CD4-positive, alpha-beta T cell treated with Interleukin-6 at 100 ng/mL for 8 hours (primary cell): ENCODE results near the gene CTSA.

ENCODE experiments used
- DNase-seq: peaks from one replicate; pipeline ENCODE4 v3.0.0-alpha.2; 2020; ENCODE audit warnings: mixed read lengths, low spot score

CTSA gene

GRCh38 chr20:45890985-45891983 is at the start of gene CTSA, which contains the start of gene NEURL2:
CTSA (plus strand) TSS chr20:45891335; CDS start chr20:45891569, 234 bp downstream.
NEURL2 (minus strand) TSS chr20:45891208; CDS start chr20:45890991, 217 bp downstream.
- peak; percentile 81 for DNase-seq

- no peak for DNase-seq
These were observed 49.6 kb upstream of the CTSA start for GRCh38 chr20:45841407-45842129.

DNA sequence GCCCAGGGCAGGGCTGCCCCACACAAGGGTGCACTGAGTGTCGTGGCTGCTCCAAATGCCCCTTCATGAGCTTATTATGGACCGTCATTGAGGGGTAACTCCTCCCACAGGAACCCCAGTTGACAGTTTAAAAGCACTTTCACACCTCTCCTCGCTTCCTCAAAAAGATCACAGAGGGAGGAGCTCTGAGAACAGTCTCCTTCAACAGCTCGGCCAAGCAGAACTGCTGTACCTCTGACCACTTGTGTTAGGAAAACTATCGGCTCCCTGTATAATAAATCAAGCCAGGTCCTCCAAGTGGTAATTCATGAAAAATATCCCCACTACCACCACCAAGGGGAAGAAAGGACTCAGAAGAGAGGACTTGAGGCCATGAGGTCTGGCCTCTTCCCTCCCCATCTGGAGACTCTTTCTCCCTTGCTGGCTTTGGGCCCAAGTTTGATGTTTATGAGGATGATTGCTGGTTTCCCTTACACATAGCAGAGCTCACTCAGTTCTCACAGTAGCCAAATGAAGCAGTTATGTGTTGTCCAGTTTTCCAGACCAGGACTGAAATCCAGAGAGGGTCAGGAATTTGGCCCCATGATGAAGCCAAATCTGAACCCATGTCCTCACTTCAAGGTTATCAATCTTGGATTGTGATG is 48.8 kb upstream of the CTSA start:
- DNase-seq: no peak

- no peak for DNase-seq
These were observed 47.6 kb upstream of the CTSA start for GRCh38 chr20:45843506-45843905.

GRCh38 chr20:45845452-45845851 is 45.7 kb upstream of the CTSA start:
- DNase-seq: no peak

- no peak for DNase-seq
These were observed 42.7 kb upstream of the CTSA start for GRCh38 chr20:45848421-45848820.

DNA sequence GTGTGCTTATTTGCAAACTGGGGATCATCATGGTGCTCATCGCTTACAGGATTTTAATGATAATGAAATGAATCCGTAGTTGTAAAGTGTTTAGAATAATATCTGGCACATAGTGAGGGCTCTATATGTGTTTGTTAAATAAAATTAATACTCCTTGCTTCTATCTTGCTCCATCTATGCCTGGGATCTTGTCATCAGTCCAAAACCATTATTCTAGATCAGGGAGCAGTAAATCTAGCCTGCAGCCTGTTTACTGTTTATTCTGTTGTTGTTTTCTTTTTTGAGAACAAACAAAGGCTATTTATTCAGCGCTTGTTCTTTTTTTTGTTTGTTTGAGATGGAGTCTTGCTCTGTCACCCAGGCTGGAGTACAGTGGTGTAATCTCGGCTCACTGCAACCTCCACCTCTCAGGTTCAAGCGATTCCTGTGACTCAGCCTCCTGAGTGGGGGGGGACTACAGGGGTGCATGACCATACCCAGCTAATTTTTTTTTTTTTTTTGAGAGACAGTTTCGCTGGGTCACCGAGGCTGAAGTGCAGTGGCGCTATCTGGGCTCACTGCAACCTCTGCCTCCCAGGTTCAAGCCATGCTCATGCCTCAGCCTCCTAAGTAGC is 42.1 kb upstream of the CTSA start:
- no peak for DNase-seq

GRCh38 chr20:45850238-45850637 is 40.9 kb upstream of the CTSA start:
- no peak for DNase-seq

- no peak for DNase-seq
These were observed 40.2 kb upstream of the CTSA start for GRCh38 chr20:45850926-45851325.

GRCh38 chr20:45851501-45851900 is 39.6 kb upstream of the CTSA start:
- no peak for DNase-seq

GRCh38 chr20:45852326-45852725 is 38.8 kb upstream of the CTSA start:
- DNase-seq: no peak

DNA sequence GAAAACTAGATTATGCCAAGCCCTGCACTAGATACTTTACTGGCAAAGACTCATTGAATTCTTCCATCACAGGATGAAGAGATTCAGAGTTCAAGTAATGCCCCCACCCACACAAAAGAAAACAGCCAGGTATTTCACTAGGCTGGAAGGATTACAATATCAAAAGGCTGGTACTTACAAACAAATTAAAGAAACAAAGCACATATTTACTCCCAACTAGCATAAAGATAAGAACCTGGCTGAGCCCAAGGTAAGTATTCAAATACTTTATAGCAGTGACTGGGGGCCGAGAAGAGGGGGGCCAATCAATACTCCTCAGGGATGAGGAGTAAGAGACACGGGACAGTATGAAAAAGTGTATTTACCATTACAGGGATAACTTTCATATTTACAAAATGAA is 37.7 kb upstream of the CTSA start:
- DNase-seq: no peak

DNA sequence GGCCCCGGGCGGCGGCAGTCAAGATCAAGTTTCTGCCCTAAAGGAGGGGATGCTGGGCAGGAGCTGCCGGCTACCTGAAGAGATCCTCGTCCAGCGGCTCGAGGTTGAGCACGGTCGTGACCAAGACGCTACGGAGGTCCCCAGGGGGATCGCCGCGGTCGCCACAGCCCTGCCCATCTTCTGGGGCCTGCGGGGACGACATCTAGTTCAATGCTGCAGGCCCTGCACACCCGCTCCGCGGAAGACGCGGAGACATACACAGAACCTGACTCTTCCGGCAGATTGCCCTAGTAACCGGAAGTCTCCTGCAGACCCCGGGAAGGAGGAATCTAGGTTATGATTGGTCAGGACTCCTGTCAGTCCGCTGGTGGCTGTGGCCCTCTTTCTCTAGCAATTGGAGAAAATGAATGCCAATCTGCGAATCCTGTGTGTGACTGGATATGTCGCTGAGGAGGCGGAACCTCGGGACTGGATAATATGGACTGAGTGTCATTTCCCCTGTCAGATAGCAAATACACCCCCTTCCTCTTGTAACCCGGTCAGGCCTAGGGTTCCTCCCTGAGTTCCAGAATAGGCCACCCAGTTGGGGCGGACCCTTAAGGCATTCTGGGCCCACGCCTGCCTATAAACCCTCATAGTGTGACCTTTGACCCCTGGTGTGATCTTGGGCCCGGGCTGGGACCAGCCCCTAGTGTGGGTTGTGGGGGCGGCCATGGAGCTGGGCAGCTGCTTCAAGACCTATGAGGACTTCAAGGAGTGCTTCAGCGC is 33.8 kb upstream of the CTSA start, which contains the start of the genes ACOT8 and ZSWIM3:
TSS of gene ACOT8 (minus strand) at position 279 of the 768 bp plus-strand sequence. CDS start at position 202, 77 bp downstream.
TSS of gene ZSWIM3 (plus strand) at position 501 of the 768 bp plus-strand sequence. CDS start at position 713, 212 bp downstream.
- peak; percentile 100 for DNase-seq

DNA sequence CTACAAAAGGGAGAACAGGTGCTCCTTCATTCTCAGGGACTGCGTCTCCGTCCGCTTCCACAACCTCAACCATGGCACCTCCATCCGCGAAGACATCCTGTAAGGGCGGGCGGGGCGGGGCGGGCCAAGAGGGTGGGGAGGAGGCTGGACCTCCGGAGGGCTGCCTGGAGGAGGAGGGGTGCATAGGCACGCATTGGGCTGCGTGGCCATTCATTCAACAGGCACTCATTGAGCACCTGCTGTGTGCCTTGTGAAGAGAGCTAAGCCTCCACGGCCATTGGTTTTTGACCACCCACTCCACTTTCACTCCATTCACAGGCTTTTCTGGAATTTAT is 33.3 kb upstream of the CTSA start:
- peak; percentile 34 for DNase-seq

- DNase-seq: no peak
These were observed 31.2 kb upstream of the CTSA start for GRCh38 chr20:45859916-45860315.

DNA sequence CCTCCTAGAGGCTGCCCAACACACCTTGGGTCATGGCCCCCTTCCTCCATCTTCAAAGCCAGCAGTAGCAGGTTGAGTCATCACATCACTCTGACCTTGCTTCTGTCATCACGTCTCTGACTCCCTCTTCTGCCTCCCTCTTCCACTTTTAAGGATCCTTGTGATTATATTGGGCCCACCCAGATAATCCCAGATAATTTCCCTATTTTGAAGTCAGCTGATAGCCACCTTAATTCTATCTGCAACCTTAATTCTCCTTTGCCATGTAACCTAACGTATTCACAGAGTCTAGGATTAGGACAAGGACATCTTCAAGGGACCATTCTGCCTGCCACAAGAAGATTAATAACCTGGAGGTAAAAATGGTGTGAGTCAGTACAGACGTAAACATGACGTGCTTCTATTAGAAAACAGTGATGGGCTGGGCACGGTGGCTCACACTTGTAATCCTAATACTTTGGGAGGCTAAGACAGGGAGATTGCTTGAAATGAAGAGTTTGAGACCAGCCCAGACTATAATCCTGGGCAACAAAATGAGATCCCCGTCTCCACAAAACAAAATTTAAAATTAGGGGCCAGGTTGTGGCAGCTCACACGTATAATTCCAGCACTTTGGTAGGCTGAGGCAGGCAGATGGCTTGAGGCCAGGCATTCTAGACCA is 30.4 kb upstream of the CTSA start:
- no peak for DNase-seq

- DNase-seq: no peak
These were observed 29.7 kb upstream of the CTSA start for GRCh38 chr20:45861221-45862075.

- DNase-seq: no peak
These were observed 27.3 kb upstream of the CTSA start for GRCh38 chr20:45863543-45864470.
